ENCODE measurements around the gene CDT1. TPM values are rescaled to one million over a fixed set of nuclear protein-coding genes. Genes with fewer than 3 reads are reported as not detected.

Gene CDT1
- total RNA-seq (2021; ENCODE audit: unreplicated experiment): 39.9 TPM
- 25.1 TPM for polyA plus RNA-seq (2012; ENCODE audit: insufficient read length)
- percentile 55 among the genes with signal in this experiment for Bru-seq, nascent RNA
- BruChase-seq, experiment 1, labeled RNA remaining after a 2-hour chase: percentile 78 among the genes with signal in this experiment
- percentile 74 among the genes with signal in this experiment for BruChase-seq, experiment 2, labeled RNA remaining after a 6-hour chase
- long read RNA-seq, transcript CDT1-201 (10 exons, 3,240 nt): major isoform, 37 of 62 reads
- long read RNA-seq, partial matches to known transcripts: 19 of 62 reads
- long read RNA-seq, other reads (novel, unspliced or antisense): 6 of 62 reads

DNA sequence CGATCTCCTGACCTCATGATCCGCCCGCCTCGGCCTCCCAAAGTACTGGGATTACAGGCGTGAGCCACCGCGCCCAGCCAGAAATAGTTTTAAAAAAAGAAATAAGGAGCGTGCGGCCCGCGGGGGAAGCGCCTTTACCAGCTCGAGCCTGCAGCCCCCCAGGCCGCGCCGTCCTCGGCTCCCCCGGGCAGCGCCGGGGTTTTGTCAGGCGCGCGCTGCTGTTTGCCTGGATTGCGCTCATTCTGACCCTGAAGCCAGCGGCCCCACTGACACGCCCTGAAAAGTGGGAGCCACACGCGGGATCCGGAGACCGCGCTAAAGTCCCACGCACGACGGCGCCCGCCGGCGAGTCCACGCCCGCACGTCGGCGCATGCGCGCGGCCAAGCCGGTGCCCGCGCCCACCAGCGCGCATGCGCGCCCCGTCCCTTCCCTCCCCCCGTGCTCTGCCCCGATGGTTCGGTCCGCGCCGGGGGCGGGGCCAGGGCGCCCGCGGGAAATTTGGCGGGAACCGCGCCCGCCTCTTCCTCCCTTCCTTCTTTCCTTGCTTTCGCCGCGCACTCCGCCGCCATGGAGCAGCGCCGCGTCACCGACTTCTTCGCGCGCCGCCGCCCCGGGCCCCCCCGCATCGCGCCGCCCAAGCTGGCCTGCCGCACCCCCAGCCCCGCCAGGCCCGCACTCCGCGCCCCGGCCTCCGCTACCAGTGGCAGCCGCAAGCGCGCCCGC, at the start of gene CDT1:
TSS of gene CDT1 (plus strand) at position 526 of the 724 bp plus-strand sequence. CDS start at position 569, 43 bp downstream.
- no TSS peak for BruUV-seq (replicated peaks)
- peaks cover 4% of the 10 kb centered on the region; the same call in 1 of the 2 replicates for H3K4me1 ChIP-seq (ENCODE audit: control insufficient read depth, insufficient read depth, low read length)
- H3K36me3 ChIP-seq (ENCODE audit: control insufficient read depth, insufficient read depth, low read length): peaks cover 4% of the 10 kb centered on the region; the same call in 1 of the 2 replicates
- no peaks in the 10 kb centered on the region for H3K9me3 ChIP-seq (ENCODE audit: control insufficient read depth, insufficient read depth, low read depth, low read length)
- ATAC-seq: peak; percentile 52
- ChIA-PET POLR2A (interaction anchor here (0.6 kb wide), 1 partner anchor 348 kb away, joined by 3 read pairs; no protein-coding TSS in a partner anchor), CTCF (interaction anchor here (0.5 kb wide), 2 partner anchors 17 to 41 kb away, joined by 3 read pairs; no protein-coding TSS in a partner anchor)
- H3K4me3 ChIP-seq (ENCODE audit: low read depth in 2 of 2, low read length in 2 of 2): peak within 1 kb of the TSS; percentile 58 to 64
- peak within 1 kb of the TSS; percentile 81 for H3K27ac ChIP-seq (ENCODE audit: low read length)
- TF ChIP-seq TCF7L2 (IDR thresholded peaks at IDR 0.05; ENCODE audit: low read depth, low read length) (no peak), POLR2AphosphoS5 (IDR thresholded peaks at IDR 0.05; ENCODE audit: low read depth, low read length) (peak; percentile 66), SIN3A (IDR thresholded peaks at IDR 0.05; ENCODE audit: borderline replicate concordance, insufficient read depth, low read depth, low read length) (peak; percentile 81; the same call in 1 of the 2 replicates), REST (IDR thresholded peaks at IDR 0.05; ENCODE audit: insufficient read depth in 1 of 2, low read depth in 2 of 2, low read length in 1 of 2) (no peak)
- TF ChIP-seq, protein P1, sequence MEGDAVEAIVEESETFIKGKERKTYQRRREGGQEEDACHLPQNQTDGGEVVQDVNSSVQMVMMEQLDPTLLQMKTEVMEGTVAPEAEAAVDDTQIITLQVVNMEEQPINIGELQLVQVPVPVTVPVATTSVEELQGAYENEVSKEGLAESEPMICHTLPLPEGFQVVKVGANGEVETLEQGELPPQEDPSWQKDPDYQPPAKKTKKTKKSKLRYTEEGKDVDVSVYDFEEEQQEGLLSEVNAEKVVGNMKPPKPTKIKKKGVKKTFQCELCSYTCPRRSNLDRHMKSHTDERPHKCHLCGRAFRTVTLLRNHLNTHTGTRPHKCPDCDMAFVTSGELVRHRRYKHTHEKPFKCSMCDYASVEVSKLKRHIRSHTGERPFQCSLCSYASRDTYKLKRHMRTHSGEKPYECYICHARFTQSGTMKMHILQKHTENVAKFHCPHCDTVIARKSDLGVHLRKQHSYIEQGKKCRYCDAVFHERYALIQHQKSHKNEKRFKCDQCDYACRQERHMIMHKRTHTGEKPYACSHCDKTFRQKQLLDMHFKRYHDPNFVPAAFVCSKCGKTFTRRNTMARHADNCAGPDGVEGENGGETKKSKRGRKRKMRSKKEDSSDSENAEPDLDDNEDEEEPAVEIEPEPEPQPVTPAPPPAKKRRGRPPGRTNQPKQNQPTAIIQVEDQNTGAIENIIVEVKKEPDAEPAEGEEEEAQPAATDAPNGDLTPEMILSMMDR (IDR thresholded peaks at IDR 0.05): no peak
- intact Hi-C loops (cut with micrococcal nuclease; ENCODE audit: unreplicated experiment): no loop called here
- no peaks in the 10 kb centered on the region for H3K27me3 ChIP-seq (ENCODE audit: control insufficient read depth, insufficient read depth, low read length)
- DNase-seq (ENCODE audit: low read depth, low spot score): no peak
- in situ Hi-C loops (cut with HindIII; ENCODE audit: low pct_unique_long_range_greater_than_20kb, low sequenced_read_pairs): no loop called here

DNA sequence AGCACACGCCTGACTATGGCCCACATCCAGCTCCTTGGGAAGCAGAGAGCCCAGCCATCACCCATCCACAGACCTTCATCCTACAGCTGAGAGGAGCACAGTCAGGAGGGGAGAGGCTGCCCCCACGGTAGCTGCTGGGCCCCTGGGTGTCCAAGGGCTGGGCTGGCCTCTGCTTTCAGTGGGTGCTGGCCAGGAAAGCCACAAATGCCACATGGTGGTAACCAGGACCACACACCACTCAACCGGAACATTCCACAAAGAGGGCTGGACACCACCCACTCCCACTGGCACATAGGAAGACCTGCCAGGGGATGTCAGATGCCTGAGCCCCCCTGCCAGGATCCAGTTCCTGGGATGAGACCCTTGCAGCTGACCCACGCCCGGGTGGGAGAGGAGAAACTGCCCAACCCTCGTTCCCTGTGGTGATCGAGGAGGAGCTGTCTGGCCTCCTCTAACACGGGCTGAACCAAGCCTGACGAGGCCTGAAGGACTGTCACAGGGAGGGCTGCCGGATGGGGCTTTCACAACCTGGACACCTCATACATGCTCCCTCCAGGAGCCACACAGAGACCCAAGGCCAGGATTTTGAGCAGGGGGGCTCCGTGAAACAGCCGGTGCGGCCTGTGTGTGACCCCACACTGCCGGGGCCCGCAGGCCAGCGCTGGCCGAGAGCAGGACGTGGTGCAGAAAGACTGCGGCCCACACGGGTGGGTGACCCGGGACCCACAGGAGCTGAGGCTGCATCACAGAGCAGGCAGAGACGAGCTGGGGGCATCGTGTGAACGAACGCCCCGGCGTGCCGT, 49.3 kb upstream of the CDT1 start:
- POLR2A ChIA-PET: no interaction called here
- H3K27me3 ChIP-seq (ENCODE audit: control insufficient read depth, insufficient read depth, low read length): no peaks in the 10 kb centered on the region
- no peak for ATAC-seq
- in situ Hi-C loops (cut with HindIII; ENCODE audit: low pct_unique_long_range_greater_than_20kb, low sequenced_read_pairs) (no loop called here), intact Hi-C loops (cut with micrococcal nuclease; ENCODE audit: unreplicated experiment) (no loop called here)
- H3K4me3 ChIP-seq (ENCODE audit: low read depth in 2 of 2, low read length in 2 of 2): no peak overlapping the region
- TF ChIP-seq TCF7L2 (IDR thresholded peaks at IDR 0.05; ENCODE audit: low read depth, low read length) (no peak), POLR2AphosphoS5 (IDR thresholded peaks at IDR 0.05; ENCODE audit: low read depth, low read length) (no peak), REST (IDR thresholded peaks at IDR 0.05; ENCODE audit: insufficient read depth in 1 of 2, low read depth in 2 of 2, low read length in 1 of 2) (no peak), SIN3A (IDR thresholded peaks at IDR 0.05; ENCODE audit: borderline replicate concordance, insufficient read depth, low read depth, low read length) (no peak)
- no peak overlapping the region for H3K27ac ChIP-seq (ENCODE audit: low read length)
- no peaks in the 10 kb centered on the region for H3K36me3 ChIP-seq (ENCODE audit: control insufficient read depth, insufficient read depth, low read length)
- peaks cover 36% of the 10 kb centered on the region for H3K4me1 ChIP-seq (ENCODE audit: control insufficient read depth, insufficient read depth, low read length)
- no peak for DNase-seq (ENCODE audit: low read depth, low spot score)
- H3K9me3 ChIP-seq (ENCODE audit: control insufficient read depth, insufficient read depth, low read depth, low read length): no peaks in the 10 kb centered on the region
- CTCF ChIA-PET: interaction anchor here (0.7 kb wide), 1 partner anchor 17 kb away, joined by 4 read pairs; no protein-coding TSS in a partner anchor
- no TSS peak for BruUV-seq (replicated peaks)
